NT2/D1 (cell line): Measurements from ENCODE around the gene MEN1.

Experiments used
- DNase-seq: peaks from one replicate; pipeline ENCODE4 v3.0.0-alpha.2; 2011; ENCODE audit warnings: low read depth, low spot score
- H3K27me3 ChIP-seq: 2 replicates; pipeline ENCODE4 v1.6.0; 2011; ENCODE audit warnings: mild to moderate bottlenecking; ENCODE audit not compliant: insufficient read length, insufficient read depth
- H3K36me3 ChIP-seq: 2 replicates; pipeline ENCODE4 v1.6.1; 2011; ENCODE audit warnings: mild to moderate bottlenecking, low read length, mixed read lengths; ENCODE audit not compliant: insufficient read depth, insufficient read length
- H3K4me1 ChIP-seq: 2 replicates; pipeline ENCODE4 v1.5.1; 2011; ENCODE audit not compliant: insufficient read depth, insufficient read length
- H3K4me3 ChIP-seq: 2 replicates; pipeline ENCODE4 v1.5.1; 2011; ENCODE audit warnings: low read depth; ENCODE audit not compliant: insufficient read length
- H3K9ac ChIP-seq: 2 replicates; pipeline ENCODE4 v1.6.0; 2011; ENCODE audit warnings: low read depth; ENCODE audit not compliant: insufficient read length
- H3K9me3 ChIP-seq: 2 replicates; pipeline ENCODE4 v1.5.1; 2011; ENCODE audit warnings: mild to moderate bottlenecking, low read length; ENCODE audit not compliant: insufficient read depth
- SUZ12 ChIP-seq: IDR thresholded peaks from 2 replicates; pipeline ENCODE4 v1.6.1; 2011; ENCODE audit not compliant: insufficient read length, insufficient read depth; ENCODE audit errors: extremely low read depth
- YY1 ChIP-seq: IDR thresholded peaks from 2 replicates; pipeline ENCODE4 v1.6.1; 2011; ENCODE audit not compliant: insufficient read length, insufficient read depth
- ZNF274 ChIP-seq: IDR thresholded peaks from 2 replicates; pipeline ENCODE4 v1.6.1; 2011; ENCODE audit warnings: mild to moderate bottlenecking, low read depth, low read length

MEN1 gene

DNA sequence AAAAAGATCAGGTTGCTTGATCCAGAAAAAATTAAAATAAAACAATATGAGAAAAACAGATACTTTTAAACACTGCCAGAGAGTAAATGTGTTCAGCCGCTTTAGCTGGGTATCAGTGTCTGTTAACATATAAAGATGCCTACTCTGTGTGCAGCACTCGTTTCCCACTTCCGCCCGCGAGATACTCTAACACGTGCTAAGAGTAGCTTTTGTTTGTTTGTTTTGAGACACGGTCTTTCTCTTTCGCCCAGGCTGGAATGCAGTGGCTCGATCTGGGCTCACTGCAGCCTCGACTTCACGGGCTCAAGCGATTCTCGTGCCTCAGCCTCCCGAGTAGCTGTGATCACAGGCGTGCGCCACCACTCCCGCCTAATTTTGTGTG is 531 bp upstream of the MEN1 start:
- TF ChIP-seq SUZ12: no peak
- TF ChIP-seq ZNF274: no peak
- TF ChIP-seq YY1: no peak
- peaks cover 31% of the 10 kb centered on the region for H3K36me3 ChIP-seq
- no peaks in the 10 kb centered on the region for H3K27me3 ChIP-seq
- peak overlapping the region; percentile 14 for H3K9ac ChIP-seq
- H3K9me3 ChIP-seq: no peaks in the 10 kb centered on the region
- peaks cover 5% of the 10 kb centered on the region for H3K4me1 ChIP-seq
- peak overlapping the region; percentile 31 for H3K4me3 ChIP-seq
- DNase-seq: no peak

DNA sequence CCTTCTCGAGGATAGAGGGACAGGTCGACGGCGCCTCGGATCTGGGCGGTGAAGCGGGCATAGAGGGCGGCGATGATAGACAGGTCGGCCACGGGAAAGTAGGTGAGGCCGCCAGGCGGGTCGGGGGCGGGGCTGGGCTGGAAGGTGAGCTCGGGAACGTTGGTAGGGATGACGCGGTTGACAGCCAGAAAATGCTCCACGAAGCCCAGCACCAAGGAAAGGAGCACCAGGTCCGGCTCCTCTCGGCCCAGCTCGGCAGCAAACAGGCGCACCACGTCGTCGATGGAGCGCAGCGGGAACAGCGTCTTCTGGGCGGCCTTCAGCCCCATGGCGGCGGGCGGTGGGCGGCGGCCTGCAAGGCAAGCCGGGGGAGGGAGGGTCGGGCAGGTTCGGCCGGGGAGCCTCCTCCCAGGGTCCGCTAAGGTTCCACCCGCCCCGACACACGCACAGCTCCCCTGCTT is 540 bp downstream of the MEN1 start:
- Histone ChIP-seq H3K9me3 (no peaks in the 10 kb centered on the region), H3K4me3 (peak overlapping the region; percentile 79), H3K4me1 (peaks cover 5% of the 10 kb centered on the region), H3K36me3 (peaks cover 42% of the 10 kb centered on the region), H3K27me3 (no peaks in the 10 kb centered on the region), H3K9ac (peak overlapping the region; percentile 86)
- no peak for DNase-seq
- TF ChIP-seq ZNF274: no peak
- TF ChIP-seq SUZ12: no peak
- no peak for TF ChIP-seq YY1

DNA sequence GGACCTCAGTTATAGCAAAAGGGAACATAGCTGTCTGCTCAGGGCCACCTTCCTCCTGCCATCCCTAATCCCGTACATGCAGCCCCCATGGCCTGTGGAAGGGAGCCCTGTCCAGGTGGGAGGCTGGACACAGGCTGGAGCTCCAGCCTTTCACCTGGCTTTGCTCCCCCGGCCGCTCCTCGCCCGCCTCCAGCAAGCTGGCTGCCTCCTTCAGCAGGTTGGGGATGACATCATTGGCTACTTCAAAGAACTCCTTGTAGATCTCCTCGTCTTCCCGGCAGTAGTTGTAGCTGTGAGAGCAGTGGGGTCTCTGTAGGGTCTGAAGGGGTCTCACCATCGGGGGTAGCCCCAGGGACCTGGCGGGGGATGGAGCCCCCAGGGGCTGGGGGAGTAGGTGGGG is 4.9 kb downstream of the MEN1 start:
- no peak for TF ChIP-seq YY1
- no peak for TF ChIP-seq SUZ12
- no peak for TF ChIP-seq ZNF274
- no peak for DNase-seq
- peaks cover 52% of the 10 kb centered on the region for H3K36me3 ChIP-seq
- H3K9me3 ChIP-seq: no peaks in the 10 kb centered on the region
- no peaks in the 10 kb centered on the region for H3K27me3 ChIP-seq
- no peak overlapping the region for H3K9ac ChIP-seq
- no peak overlapping the region for H3K4me3 ChIP-seq
- peaks cover 25% of the 10 kb centered on the region for H3K4me1 ChIP-seq

DNA sequence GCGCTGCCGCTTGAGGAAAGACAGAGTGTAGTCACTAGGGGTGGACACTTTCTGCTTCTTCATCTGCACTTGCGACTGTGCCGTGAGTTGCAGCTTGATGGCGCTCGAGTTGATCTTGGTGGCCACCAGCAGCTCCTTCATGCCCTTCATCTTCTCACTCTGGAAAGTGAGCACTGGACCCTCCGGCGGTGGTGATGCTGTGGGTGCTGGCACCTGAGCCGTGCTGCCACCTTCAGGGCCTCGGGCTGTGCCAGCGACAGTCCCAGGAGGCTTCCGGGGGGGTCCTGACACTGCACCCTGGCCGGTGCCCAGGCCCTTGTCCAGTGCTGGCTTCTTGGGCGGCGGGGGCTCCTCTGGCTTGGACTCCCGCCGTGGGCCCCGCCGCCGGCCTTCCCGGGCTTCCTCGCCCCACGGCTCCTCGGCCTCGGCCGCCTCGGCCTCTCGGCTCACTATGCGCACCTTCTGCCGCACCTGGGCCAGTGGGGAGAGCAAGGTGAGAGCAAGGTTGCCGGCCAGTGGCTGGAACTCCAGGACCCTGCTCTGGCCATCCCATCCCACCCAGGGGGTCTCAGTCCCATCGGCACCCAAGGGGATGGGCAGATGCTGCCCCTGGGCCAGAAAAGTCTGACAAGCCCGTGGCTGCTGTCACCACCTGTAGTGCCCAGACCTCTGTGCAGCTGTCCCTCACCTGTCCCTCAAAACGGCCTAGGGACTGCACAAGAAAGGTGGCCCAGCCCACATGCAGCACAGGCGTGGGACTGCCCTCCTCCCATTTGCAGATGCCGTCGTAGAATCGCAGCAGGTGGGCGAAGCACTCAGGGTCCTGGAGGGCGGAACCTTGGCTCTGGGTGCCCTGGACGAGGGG is 5.8 kb downstream of the MEN1 start:
- DNase-seq: no peak
- Histone ChIP-seq H3K9me3 (no peaks in the 10 kb centered on the region), H3K36me3 (peaks cover 56% of the 10 kb centered on the region), H3K4me1 (peaks cover 25% of the 10 kb centered on the region), H3K4me3 (peak overlapping the region; percentile 58), H3K27me3 (no peaks in the 10 kb centered on the region), H3K9ac (peak overlapping the region; percentile 69)
- TF ChIP-seq ZNF274: no peak
- no peak for TF ChIP-seq YY1
- TF ChIP-seq SUZ12: no peak

DNA sequence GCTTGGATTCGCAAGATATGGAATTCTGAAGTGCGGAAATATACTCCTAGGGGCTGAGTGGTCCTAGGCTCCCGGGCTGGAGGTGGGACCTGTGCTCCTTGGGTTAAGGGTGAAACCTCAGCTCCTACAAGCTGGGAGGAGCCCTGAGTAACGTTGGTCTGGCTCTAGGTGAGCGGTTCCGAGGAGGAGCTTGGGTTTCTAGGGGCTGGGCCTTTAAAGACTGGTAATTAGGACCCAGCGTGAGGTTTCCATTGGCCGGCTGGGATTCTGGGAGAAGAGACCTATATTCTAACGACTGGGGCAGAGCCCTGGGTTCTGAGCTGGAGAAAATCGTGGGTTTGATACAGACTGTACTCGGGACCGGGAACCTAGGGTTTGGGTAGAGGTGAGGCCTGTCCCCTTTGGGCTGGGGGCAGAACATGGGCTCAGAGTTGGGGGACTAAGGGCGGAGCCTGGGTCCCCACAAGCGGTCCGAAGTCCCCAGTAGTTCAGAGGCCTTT is 6.5 kb downstream of the MEN1 start:
- peak overlapping the region; percentile 58 for H3K4me3 ChIP-seq
- peaks cover 26% of the 10 kb centered on the region for H3K4me1 ChIP-seq
- peaks cover 59% of the 10 kb centered on the region for H3K36me3 ChIP-seq
- H3K9ac ChIP-seq: peak overlapping the region; percentile 69
- H3K27me3 ChIP-seq: no peaks in the 10 kb centered on the region
- TF ChIP-seq YY1 (no peak), ZNF274 (no peak), SUZ12 (no peak)
- H3K9me3 ChIP-seq: no peaks in the 10 kb centered on the region
- no peak for DNase-seq

DNA sequence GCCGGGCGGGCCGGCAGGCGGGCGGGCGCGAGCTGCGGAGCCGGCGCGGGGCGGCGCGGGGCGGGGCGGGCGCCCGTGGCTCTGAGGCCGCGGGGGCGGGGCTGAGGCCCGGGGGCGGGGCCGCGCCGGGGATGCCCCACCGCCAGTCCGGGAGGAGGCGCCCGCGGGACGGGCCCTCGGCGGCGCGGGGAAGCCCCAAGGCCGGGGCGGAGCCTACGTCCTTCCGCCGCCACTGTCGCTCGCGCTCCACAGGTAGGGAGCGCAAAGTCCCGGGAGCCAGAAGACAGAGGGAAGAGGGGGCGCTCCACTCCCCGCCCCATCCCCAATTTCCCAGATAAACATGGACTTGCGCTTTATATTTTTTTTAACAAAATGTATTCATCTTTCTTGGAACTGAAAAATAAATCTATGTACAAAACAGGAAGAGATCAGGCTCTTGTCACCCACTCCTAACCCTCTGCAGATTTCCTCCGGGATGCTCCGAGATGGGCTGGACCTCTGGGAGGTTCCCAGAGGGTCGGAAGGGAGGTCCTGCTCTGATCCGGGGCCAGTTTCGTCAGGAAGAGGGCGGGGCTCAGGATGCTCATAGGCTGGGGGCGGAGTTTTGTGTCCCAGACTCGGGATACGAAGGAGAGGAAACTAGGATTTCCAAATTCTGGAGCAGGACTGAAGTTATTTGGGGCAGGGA is 7.0 kb downstream of the MEN1 start, which contains the start of gene MAP4K2:
MAP4K2 (minus strand) TSS at position 57 of the 688 bp plus-strand sequence. CDS start 65 bp downstream, outside the sequence.
- H3K36me3 ChIP-seq: peaks cover 62% of the 10 kb centered on the region
- peak within 1 kb of the TSS; percentile 61 for H3K4me3 ChIP-seq
- H3K27me3 ChIP-seq: no peaks in the 10 kb centered on the region
- no peak for TF ChIP-seq ZNF274
- no peak for TF ChIP-seq YY1
- no peak for TF ChIP-seq SUZ12
- H3K9ac ChIP-seq: peak within 1 kb of the TSS; percentile 76
- H3K4me1 ChIP-seq: peaks cover 27% of the 10 kb centered on the region
- H3K9me3 ChIP-seq: no peaks in the 10 kb centered on the region
- peak; percentile 77 for DNase-seq
